Tibial nerve (tissue), 4 donors: ENCODE measurements around the gene SERPINB2. TPM values are rescaled to one million over a fixed set of nuclear protein-coding genes. Genes with fewer than 3 reads are reported as not detected.

Experiments used
- DNase-seq, 2 donors: peaks; one replicate each; pipeline ENCODE4 v3.0.0-alpha.2; 2019; ENCODE audit warnings: low spot score in 2 of 2
- H3K27ac ChIP-seq, 4 donors: fragments of 200-600 bp; sonication (generic) in 3 of 4; one replicate each; pipeline ENCODE4 v1.5.1; 2017 to 2019; ENCODE audit warnings: mild to moderate bottlenecking in 1 of 4
- H3K27me3 ChIP-seq, 2 donors: fragments of 200-600 bp; sonication (generic) in 1 of 2; one replicate each; pipeline versions ENCODE4 v1.5.1 to v1.6.0; 2017 to 2019
- H3K36me3 ChIP-seq, 3 donors: fragments of 200-600 bp; sonication (generic); one replicate each; pipeline ENCODE4 v1.5.1; 2018 to 2019
- H3K4me1 ChIP-seq, 4 donors: fragments of 200-600 bp; sonication (generic) in 3 of 4; one replicate each; pipeline ENCODE4 v1.5.1; 2017 to 2019
- H3K4me3 ChIP-seq, 4 donors: fragments of 200-600 bp; sonication (generic) in 3 of 4; one replicate each; pipeline ENCODE4 v1.5.1; 2017 to 2019; ENCODE audit warnings: mild to moderate bottlenecking in 1 of 4, moderate library complexity in 1 of 4
- H3K9me3 ChIP-seq, 4 donors: fragments of 200-600 bp; sonication (generic) in 3 of 4; one replicate each; pipeline ENCODE4 v1.5.1; 2017 to 2019
- CTCF ChIP-seq, 5 experiments: fragments of 200-600 bp in 3 of 5; fragments of 450-650 bp in 2 of 5; sonication (generic) in 3 of 5; IDR thresholded peaks; one replicate each; pipeline ENCODE4 v1.5.1; 2016 to 2019; ENCODE audit warnings: antibody characterized with exemption in 5 of 5, mild to moderate bottlenecking in 3 of 5, moderate library complexity in 2 of 5
- EP300 ChIP-seq, 2 donors: sonication (generic); formaldehyde crosslinking; IDR thresholded peaks; one replicate each; pipeline ENCODE4 v1.6.1; 2017; ENCODE audit warnings: antibody characterized with exemption in 2 of 2, mild to moderate bottlenecking in 1 of 2
- POLR2A ChIP-seq, 2 donors: fragments of 450-650 bp; IDR thresholded peaks; one replicate each; pipeline ENCODE4 v1.6.1; 2017; ENCODE audit warnings: antibody characterized with exemption in 2 of 2, mild to moderate bottlenecking in 2 of 2, moderate library complexity in 2 of 2
- WGBS, 2 donors: methylation state at CpG; one replicate each; pipeline ENCODE4 v1.1.5; 2018; 5-methylcytosine and 5-hydroxymethylcytosine counted together
- total RNA-seq, 4 donors: library from RNA; depleted of rRNA; stranded (reverse); fragments of >200 nt; gene quantifications; one replicate each; pipeline ENCODE4 v1.1.0, GENCODE V29; 2016

Gene SERPINB2
- total RNA-seq, 4 donors from 2014 or later: not detected

- H3K27ac ChIP-seq: no peak overlapping the region
- no peaks in the 10 kb centered on the region for H3K36me3 ChIP-seq
- H3K4me1 ChIP-seq: no peaks in the 10 kb centered on the region
- H3K9me3 ChIP-seq: no peaks in the 10 kb centered on the region
- no peak overlapping the region for H3K4me3 ChIP-seq
- H3K27me3 ChIP-seq: no peaks in the 10 kb centered on the region
- TF ChIP-seq CTCF (IDR thresholded peaks at IDR 0.05) (no peak), EP300 (IDR thresholded peaks at IDR 0.05) (no peak), POLR2A (IDR thresholded peaks at IDR 0.05) (no peak)
- 89 to 100% methylated on average over 1 of the region's 1 CpG for WGBS, 2 donors
- DNase-seq: no peak
Measured at GRCh38 chr18:63903851-63904570, 16.5 kb downstream of the SERPINB2 start.

GRCh38 chr18:63904694-63905093 lies 17.2 kb downstream of the SERPINB2 start:
- no peak overlapping the region for H3K4me3 ChIP-seq
- TF ChIP-seq POLR2A (IDR thresholded peaks at IDR 0.05) (no peak), EP300 (IDR thresholded peaks at IDR 0.05) (no peak), CTCF (IDR thresholded peaks at IDR 0.05) (no peak)
- WGBS, 2 donors: 66 to 73% methylated on average over 1 of the region's 1 CpG

GRCh38 chr18:63905361-63905760 lies 17.9 kb downstream of the SERPINB2 start:
- Histone ChIP-seq H3K27ac (no peak overlapping the region), H3K4me3 (no peak overlapping the region), H3K36me3 (no peaks in the 10 kb centered on the region), H3K27me3 (no peaks in the 10 kb centered on the region), H3K9me3 (no peaks in the 10 kb centered on the region), H3K4me1 (no peaks in the 10 kb centered on the region)
- 92 to 93% methylated on average over 2 of the region's 2 CpGs for WGBS, 2 donors
- TF ChIP-seq EP300 (IDR thresholded peaks at IDR 0.05) (no peak), POLR2A (IDR thresholded peaks at IDR 0.05) (no peak), CTCF (IDR thresholded peaks at IDR 0.05) (no peak)
- DNase-seq: no peak

More at GRCh38 chr18:63904694-63905093, 17.2 kb downstream of the SERPINB2 start:
- Histone ChIP-seq H3K27me3 (no peaks in the 10 kb centered on the region), H3K9me3 (no peaks in the 10 kb centered on the region), H3K36me3 (no peaks in the 10 kb centered on the region), H3K27ac (no peak overlapping the region), H3K4me1 (no peaks in the 10 kb centered on the region)
- DNase-seq: no peak

- no peak for DNase-seq
- WGBS, 2 donors: 89 to 100% methylated on average over 1 of the region's 1 CpG
- no peak overlapping the region for H3K4me3 ChIP-seq
Measured at GRCh38 chr18:63906056-63906455, 18.6 kb downstream of the SERPINB2 start.

More at GRCh38 chr18:63906056-63906455, 18.6 kb downstream of the SERPINB2 start:
- Histone ChIP-seq H3K4me1 (no peaks in the 10 kb centered on the region), H3K27ac (no peak overlapping the region), H3K27me3 (no peaks in the 10 kb centered on the region), H3K36me3 (no peaks in the 10 kb centered on the region), H3K9me3 (no peaks in the 10 kb centered on the region)
- TF ChIP-seq POLR2A (IDR thresholded peaks at IDR 0.05) (no peak), EP300 (IDR thresholded peaks at IDR 0.05) (no peak), CTCF (IDR thresholded peaks at IDR 0.05) (no peak)
